Testis (tissue), 3 donors: ENCODE results near the gene RIOK1. TPM values are rescaled to one million over a fixed set of nuclear protein-coding genes. Genes with fewer than 3 reads are reported as not detected.
A peak's percentile ranks its signal among the peaks of the same experiment; 100 is the strongest.
"Not testable (repeated sequence)": the region's sequence is repeated elsewhere in the genome, so short reads cannot be mapped to it uniquely, and the experiment has no call there.

Source experiments
- DNase-seq: peaks from one replicate; pipeline ENCODE4 v3.0.0-alpha.2; 2019
- H3K27ac ChIP-seq, 2 donors: fragments of 200-600 bp; sonication (generic); one replicate each; pipeline ENCODE4 v1.5.1; 2019
- H3K27me3 ChIP-seq: fragments of 200-600 bp; sonication (generic); one replicate; pipeline ENCODE4 v1.5.1; 2019
- H3K36me3 ChIP-seq: fragments of 200-600 bp; sonication (generic); one replicate; pipeline ENCODE4 v1.5.1; 2017; ENCODE audit warnings: low read depth; ENCODE audit errors: missing control alignments
- H3K4me1 ChIP-seq: fragments of 200-600 bp; sonication (generic); one replicate; pipeline ENCODE4 v1.5.1; 2019
- H3K4me3 ChIP-seq, 2 donors: fragments of 200-600 bp; sonication (generic); one replicate each; pipeline ENCODE4 v1.5.1; 2017 to 2019
- H3K9me3 ChIP-seq: fragments of 200-600 bp; sonication (generic); one replicate; pipeline ENCODE4 v1.5.1; 2017
- POLR2A ChIP-seq: fragments of 450-650 bp; IDR thresholded peaks from one replicate; pipeline ENCODE4 v1.6.1; 2017; ENCODE audit warnings: antibody characterized with exemption, mild to moderate bottlenecking, moderate library complexity
- WGBS, 2 donors: methylation state at CpG; one replicate each; pipeline ENCODE4 v1.1.5; 2018; 5-methylcytosine and 5-hydroxymethylcytosine counted together
- intact Hi-C: fragments of 100-400 bp; cut with DNase I; formaldehyde crosslinking; loops from one replicate; pipeline ENCODE4 v1.15.1; 2023; ENCODE audit warnings: low total_unique reads
- polyA plus RNA-seq: library from polyadenylated mRNA; stranded (reverse); fragments of 350-450 nt; fragmentation: Illumina TruSeq; extraction: RNeasy Lipid Tissue Mini Kit (QIAGEN cat#74804); gene quantifications from one replicate; pipeline ENCODE4 v1.2.3, GENCODE V29; 2014; ENCODE audit warnings: low read depth, low replicate concordance; ENCODE audit not compliant: insufficient read depth
- total RNA-seq, 2 donors: library from RNA; depleted of rRNA; stranded (reverse); fragments of >200 nt; gene quantifications; one replicate each; pipeline ENCODE4 v1.2.3, GENCODE V29; 2016
- TF ChIP-seq, protein P1 (sequence below), 3 experiments: fragments of 450-650 bp in 2 of 3; fragments of 200-600 bp in 1 of 3; sonication (generic) in 1 of 3; IDR thresholded peaks; one replicate each; pipeline ENCODE4 v1.5.1; 2016 to 2019; ENCODE audit warnings: antibody characterized with exemption in 3 of 3, mild to moderate bottlenecking in 2 of 3, moderate library complexity in 1 of 3

The RIOK1 gene
- total and polyA plus RNA-seq, 3 donors from 2014 or later: 25.1 to 37.5 (median 29.8) TPM

- 63 to 69% methylated on average over 4 of the region's 4 CpGs for WGBS, 2 donors
- no peaks in the 10 kb centered on the region for H3K27me3 ChIP-seq
- H3K36me3 ChIP-seq: no peaks in the 10 kb centered on the region
- H3K4me3 ChIP-seq: no peak overlapping the region
- no peaks in the 10 kb centered on the region for H3K9me3 ChIP-seq
- no peaks in the 10 kb centered on the region for H3K4me1 ChIP-seq
- no peak overlapping the region for H3K27ac ChIP-seq
- DNase-seq: no peak
- TF ChIP-seq, protein P1, sequence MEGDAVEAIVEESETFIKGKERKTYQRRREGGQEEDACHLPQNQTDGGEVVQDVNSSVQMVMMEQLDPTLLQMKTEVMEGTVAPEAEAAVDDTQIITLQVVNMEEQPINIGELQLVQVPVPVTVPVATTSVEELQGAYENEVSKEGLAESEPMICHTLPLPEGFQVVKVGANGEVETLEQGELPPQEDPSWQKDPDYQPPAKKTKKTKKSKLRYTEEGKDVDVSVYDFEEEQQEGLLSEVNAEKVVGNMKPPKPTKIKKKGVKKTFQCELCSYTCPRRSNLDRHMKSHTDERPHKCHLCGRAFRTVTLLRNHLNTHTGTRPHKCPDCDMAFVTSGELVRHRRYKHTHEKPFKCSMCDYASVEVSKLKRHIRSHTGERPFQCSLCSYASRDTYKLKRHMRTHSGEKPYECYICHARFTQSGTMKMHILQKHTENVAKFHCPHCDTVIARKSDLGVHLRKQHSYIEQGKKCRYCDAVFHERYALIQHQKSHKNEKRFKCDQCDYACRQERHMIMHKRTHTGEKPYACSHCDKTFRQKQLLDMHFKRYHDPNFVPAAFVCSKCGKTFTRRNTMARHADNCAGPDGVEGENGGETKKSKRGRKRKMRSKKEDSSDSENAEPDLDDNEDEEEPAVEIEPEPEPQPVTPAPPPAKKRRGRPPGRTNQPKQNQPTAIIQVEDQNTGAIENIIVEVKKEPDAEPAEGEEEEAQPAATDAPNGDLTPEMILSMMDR (IDR thresholded peaks at IDR 0.05): no peak
- no peak for TF ChIP-seq POLR2A
- intact Hi-C loops: no loop called here
Measured at GRCh38 chr6:7451326-7451725, 61.7 kb downstream of the RIOK1 start.

DNA sequence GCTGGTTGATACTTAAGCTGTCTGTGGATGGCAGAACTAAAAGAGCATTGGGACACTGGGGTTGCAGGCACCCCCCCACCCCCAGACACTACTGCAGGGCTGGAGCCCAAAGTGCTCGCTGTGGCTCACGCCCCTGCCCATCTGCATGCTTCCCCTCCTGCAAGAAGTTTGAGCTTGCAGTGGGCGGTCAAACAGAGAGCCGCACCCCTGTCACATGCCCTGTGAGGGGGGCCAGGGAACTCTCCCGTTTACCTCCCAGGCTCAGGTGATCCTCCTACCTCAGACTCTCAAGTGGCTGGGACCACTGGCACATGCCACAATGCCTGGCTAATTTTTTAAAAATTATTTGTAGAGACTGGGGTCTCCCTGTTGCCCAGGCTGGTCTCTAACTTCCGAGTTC, 63.3 kb downstream of the RIOK1 start:
- Histone ChIP-seq H3K9me3 (no peaks in the 10 kb centered on the region), H3K4me3 (no peak overlapping the region), H3K27me3 (no peaks in the 10 kb centered on the region), H3K4me1 (no peaks in the 10 kb centered on the region), H3K36me3 (no peaks in the 10 kb centered on the region), H3K27ac (no peak overlapping the region)
- DNase-seq: no peak
- intact Hi-C loops: no loop called here
- WGBS, 2 donors: 78 to 85% methylated on average over 2 to 6 of the region's 6 CpGs
- no peak for TF ChIP-seq POLR2A
- TF ChIP-seq, protein P1 (IDR thresholded peaks at IDR 0.05): no peak

- intact Hi-C loops: no loop called here
- no peak overlapping the region for H3K4me3 ChIP-seq
- H3K36me3 ChIP-seq: no peaks in the 10 kb centered on the region
- TF ChIP-seq, protein P1 (IDR thresholded peaks at IDR 0.05): no peak
- TF ChIP-seq POLR2A: no peak
- H3K4me1 ChIP-seq: no peaks in the 10 kb centered on the region
- H3K27me3 ChIP-seq: no peaks in the 10 kb centered on the region
- no peak overlapping the region for H3K27ac ChIP-seq
- no peak for DNase-seq
- 54 to 75% methylated on average over 5 of the region's 5 CpGs for WGBS, 2 donors
- no peaks in the 10 kb centered on the region for H3K9me3 ChIP-seq
Measured at GRCh38 chr6:7454696-7455358, 65.2 kb downstream of the RIOK1 start.

DNA sequence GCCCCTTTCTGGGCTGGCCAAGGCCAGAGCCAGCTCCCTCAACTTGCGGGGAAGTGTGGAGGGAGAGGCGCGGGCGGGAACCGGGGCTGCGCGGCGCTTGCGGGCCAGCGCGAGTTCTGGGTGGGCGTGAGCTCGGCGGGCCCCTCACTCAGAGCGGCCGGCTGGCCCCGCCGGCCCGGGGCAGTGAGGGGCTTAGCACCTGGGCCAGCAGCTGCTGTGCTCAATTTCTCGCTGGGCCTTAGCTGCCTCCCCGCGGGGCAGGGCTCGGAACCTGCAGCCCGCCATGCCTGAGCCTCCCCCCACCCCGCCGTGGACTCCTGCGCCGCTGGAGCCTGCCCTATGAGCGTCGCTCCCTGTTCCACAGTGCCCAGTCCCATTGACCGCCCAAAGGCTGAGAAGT, 66.7 kb downstream of the RIOK1 start:
- DNase-seq, H3K36me3 ChIP-seq, H3K9me3 ChIP-seq, H3K4me1 ChIP-seq, H3K27ac ChIP-seq, intact Hi-C loops, H3K27me3 ChIP-seq: not testable (repeated sequence)
- 47 to 74% methylated on average over 3 to 30 of the region's 31 CpGs for WGBS, 2 donors
- peak overlapping the region in 1 of 2 donors; percentile 45 for H3K4me3 ChIP-seq

GRCh38 chr6:7461416-7461815, 71.8 kb downstream of the RIOK1 start:
- no peaks in the 10 kb centered on the region for H3K27me3 ChIP-seq
- no peak for TF ChIP-seq POLR2A
- TF ChIP-seq, protein P1 (IDR thresholded peaks at IDR 0.05): no peak
- intact Hi-C loops: no loop called here
- WGBS, 2 donors: 74 to 86% methylated on average over 4 of the region's 4 CpGs
- H3K4me3 ChIP-seq: no peak overlapping the region
- no peak for DNase-seq
- no peaks in the 10 kb centered on the region for H3K36me3 ChIP-seq
- no peaks in the 10 kb centered on the region for H3K4me1 ChIP-seq
- no peak overlapping the region for H3K27ac ChIP-seq
- no peaks in the 10 kb centered on the region for H3K9me3 ChIP-seq
